HepG2 (cell line): ENCODE data around the gene LIMS2. TPM values are rescaled to one million over a fixed set of nuclear protein-coding genes. Genes with fewer than 3 reads are reported as not detected.

ENCODE experiments used
- PHF21A ChIP-seq: sonication (generic); formaldehyde crosslinking; IDR thresholded peaks from 2 replicates; pipeline ENCODE4 v1.5.0; 2020; ENCODE audit warnings: mild to moderate bottlenecking, missing genetic modification reagents
- SMYD3 ChIP-seq: sonication (generic); formaldehyde crosslinking; IDR thresholded peaks from 2 replicates; pipeline ENCODE4 v1.8.1; 2023; ENCODE audit warnings: mild to moderate bottlenecking, missing genetic modification reagents
- ZBTB7A ChIP-seq: sonication (generic); formaldehyde crosslinking; IDR thresholded peaks from 2 replicates; pipeline ENCODE4 v1.8.0; 2022; ENCODE audit warnings: mild to moderate bottlenecking, missing genetic modification reagents
- ZNF253 ChIP-seq: sonication (generic); formaldehyde crosslinking; IDR thresholded peaks from 2 replicates; pipeline ENCODE4 v1.8.0; 2022; ENCODE audit warnings: mild to moderate bottlenecking, missing genetic modification reagents, borderline replicate concordance
- ZNF33B ChIP-seq: sonication (generic); formaldehyde crosslinking; IDR thresholded peaks from 2 replicates; pipeline ENCODE4 v1.5.1; 2020; ENCODE audit warnings: mild to moderate bottlenecking, missing genetic modification reagents
- ZNF577 ChIP-seq: sonication (generic); formaldehyde crosslinking; IDR thresholded peaks from 2 replicates; pipeline ENCODE4 v1.4.0; 2020; ENCODE audit warnings: mild to moderate bottlenecking, low read depth, missing genetic modification reagents, borderline replicate concordance
- ZNF777 ChIP-seq: sonication (generic); formaldehyde crosslinking; IDR thresholded peaks from 2 replicates; pipeline ENCODE4 v1.4.0; 2020; ENCODE audit warnings: missing genetic modification reagents
- polyA plus RNA-seq, 8 experiments: library from polyadenylated mRNA; depleted of rRNA in 3 of 8; stranded (reverse) in 7 of 8; unstranded in 1 of 8; fragments of >200 nt; fragmentation: Illumina TruSeq in 4 of 8; extraction: Trizol in 4 of 8; gene quantifications; 2 replicates each; pipeline versions ENCODE4 v1.2.1 to v1.2.3, GENCODE V29; 2011 to 2016; ENCODE audit warnings: low read depth in 4 of 8, missing spikeins in 1 of 8, mixed read lengths in 1 of 8; ENCODE audit not compliant: insufficient read depth in 1 of 8
- total RNA-seq, 5 experiments: library from RNA; depleted of rRNA; stranded (reverse); fragments of >200 nt; fragmentation: Illumina TruSeq; extraction: Trizol; gene quantifications; 2 replicates each; pipeline ENCODE4 v1.2.3, GENCODE V29; 2016; ENCODE audit warnings: low read depth in 1 of 5
- TF ChIP-seq, protein P1 (sequence below): sonication (generic); formaldehyde crosslinking; IDR thresholded peaks from 2 replicates; pipeline ENCODE4 v1.5.0; 2020; ENCODE audit warnings: mild to moderate bottlenecking, missing genetic modification reagents, borderline replicate concordance
- TF ChIP-seq, protein P2 (sequence below): sonication (generic); formaldehyde crosslinking; conservative IDR thresholded peaks from 2 replicates; pipeline ENCODE4 v1.4.0; 2020; ENCODE audit warnings: mild to moderate bottlenecking, missing genetic modification reagents, moderate library complexity
- TF ChIP-seq, protein P3 (sequence below): sonication (generic); formaldehyde crosslinking; IDR thresholded peaks from 2 replicates; pipeline ENCODE4 v1.9.0; 2021; ENCODE audit warnings: missing genetic modification reagents, borderline replicate concordance
- TF ChIP-seq, protein P4 (sequence below): sonication (generic); formaldehyde crosslinking; IDR thresholded peaks from 2 replicates; pipeline ENCODE4 v1.5.1; 2020; ENCODE audit warnings: missing genetic modification reagents, mild to moderate bottlenecking, borderline replicate concordance
- TF ChIP-seq, protein P5 (sequence below): sonication (generic); formaldehyde crosslinking; IDR thresholded peaks from 2 replicates; pipeline ENCODE4 v1.4.0; 2020; ENCODE audit warnings: mild to moderate bottlenecking, missing genetic modification reagents

Gene LIMS2
- total and polyA plus RNA-seq, 2 of the 13 experiments (the other 11 are each of a cell fraction or from before 2014, with no cell fraction given): 1.0 to 1.9 TPM

DNA sequence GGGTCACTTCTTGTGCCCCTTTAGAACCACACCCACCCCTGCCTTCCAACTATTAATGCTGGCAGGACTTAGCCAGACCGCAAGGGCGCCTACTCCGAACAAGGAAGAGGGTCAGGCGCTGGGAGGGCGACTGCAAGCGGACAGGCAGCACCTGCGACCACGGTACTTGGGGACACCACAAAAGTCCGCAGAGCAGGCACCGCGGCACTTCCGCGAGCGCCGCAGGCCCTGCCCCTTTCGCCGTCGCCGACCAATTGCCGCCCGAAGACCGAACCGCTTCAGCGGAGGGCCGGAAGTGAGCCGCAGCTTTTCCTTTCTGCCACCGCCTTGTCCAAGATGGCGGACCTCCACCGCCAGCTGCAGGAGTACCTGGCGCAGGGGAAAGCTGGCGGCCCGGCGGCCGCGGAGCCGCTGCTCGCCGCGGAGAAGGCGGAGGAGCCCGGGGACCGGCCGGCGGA, 25.9 kb upstream of the LIMS2 start, which contains the start of gene SFT2D3 (continued):
- TF ChIP-seq, protein P1, sequence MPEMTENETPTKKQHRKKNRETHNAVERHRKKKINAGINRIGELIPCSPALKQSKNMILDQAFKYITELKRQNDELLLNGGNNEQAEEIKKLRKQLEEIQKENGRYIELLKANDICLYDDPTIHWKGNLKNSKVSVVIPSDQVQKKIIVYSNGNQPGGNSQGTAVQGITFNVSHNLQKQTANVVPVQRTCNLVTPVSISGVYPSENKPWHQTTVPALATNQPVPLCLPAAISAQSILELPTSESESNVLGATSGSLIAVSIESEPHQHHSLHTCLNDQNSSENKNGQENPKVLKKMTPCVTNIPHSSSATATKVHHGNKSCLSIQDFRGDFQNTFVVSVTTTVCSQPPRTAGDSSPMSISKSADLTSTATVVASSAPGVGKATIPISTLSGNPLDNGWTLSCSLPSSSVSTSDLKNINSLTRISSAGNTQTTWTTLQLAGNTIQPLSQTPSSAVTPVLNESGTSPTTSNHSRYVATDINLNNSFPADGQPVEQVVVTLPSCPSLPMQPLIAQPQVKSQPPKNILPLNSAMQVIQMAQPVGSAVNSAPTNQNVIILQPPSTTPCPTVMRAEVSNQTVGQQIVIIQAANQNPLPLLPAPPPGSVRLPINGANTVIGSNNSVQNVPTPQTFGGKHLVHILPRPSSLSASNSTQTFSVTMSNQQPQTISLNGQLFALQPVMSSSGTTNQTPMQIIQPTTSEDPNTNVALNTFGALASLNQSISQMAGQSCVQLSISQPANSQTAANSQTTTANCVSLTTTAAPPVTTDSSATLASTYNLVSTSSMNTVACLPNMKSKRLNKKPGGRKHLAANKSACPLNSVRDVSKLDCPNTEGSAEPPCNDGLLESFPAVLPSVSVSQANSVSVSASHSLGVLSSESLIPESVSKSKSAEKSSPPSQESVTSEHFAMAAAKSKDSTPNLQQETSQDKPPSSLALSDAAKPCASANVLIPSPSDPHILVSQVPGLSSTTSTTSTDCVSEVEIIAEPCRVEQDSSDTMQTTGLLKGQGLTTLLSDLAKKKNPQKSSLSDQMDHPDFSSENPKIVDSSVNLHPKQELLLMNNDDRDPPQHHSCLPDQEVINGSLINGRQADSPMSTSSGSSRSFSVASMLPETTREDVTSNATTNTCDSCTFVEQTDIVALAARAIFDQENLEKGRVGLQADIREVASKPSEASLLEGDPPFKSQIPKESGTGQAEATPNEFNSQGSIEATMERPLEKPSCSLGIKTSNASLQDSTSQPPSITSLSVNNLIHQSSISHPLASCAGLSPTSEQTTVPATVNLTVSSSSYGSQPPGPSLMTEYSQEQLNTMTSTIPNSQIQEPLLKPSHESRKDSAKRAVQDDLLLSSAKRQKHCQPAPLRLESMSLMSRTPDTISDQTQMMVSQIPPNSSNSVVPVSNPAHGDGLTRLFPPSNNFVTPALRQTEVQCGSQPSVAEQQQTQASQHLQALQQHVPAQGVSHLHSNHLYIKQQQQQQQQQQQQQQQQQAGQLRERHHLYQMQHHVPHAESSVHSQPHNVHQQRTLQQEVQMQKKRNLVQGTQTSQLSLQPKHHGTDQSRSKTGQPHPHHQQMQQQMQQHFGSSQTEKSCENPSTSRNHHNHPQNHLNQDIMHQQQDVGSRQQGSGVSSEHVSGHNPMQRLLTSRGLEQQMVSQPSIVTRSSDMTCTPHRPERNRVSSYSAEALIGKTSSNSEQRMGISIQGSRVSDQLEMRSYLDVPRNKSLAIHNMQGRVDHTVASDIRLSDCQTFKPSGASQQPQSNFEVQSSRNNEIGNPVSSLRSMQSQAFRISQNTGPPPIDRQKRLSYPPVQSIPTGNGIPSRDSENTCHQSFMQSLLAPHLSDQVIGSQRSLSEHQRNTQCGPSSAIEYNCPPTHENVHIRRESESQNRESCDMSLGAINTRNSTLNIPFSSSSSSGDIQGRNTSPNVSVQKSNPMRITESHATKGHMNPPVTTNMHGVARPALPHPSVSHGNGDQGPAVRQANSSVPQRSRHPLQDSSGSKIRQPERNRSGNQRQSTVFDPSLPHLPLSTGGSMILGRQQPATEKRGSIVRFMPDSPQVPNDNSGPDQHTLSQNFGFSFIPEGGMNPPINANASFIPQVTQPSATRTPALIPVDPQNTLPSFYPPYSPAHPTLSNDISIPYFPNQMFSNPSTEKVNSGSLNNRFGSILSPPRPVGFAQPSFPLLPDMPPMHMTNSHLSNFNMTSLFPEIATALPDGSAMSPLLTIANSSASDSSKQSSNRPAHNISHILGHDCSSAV: no peak
- peak; percentile 74; the same call in 1 of the 2 replicates for TF ChIP-seq ZBTB7A (CRISPR knock-in tag)
- TF ChIP-seq PHF21A (CRISPR knock-in tag): no peak; the same call in 1 of the 2 replicates
- TF ChIP-seq, protein P2, sequence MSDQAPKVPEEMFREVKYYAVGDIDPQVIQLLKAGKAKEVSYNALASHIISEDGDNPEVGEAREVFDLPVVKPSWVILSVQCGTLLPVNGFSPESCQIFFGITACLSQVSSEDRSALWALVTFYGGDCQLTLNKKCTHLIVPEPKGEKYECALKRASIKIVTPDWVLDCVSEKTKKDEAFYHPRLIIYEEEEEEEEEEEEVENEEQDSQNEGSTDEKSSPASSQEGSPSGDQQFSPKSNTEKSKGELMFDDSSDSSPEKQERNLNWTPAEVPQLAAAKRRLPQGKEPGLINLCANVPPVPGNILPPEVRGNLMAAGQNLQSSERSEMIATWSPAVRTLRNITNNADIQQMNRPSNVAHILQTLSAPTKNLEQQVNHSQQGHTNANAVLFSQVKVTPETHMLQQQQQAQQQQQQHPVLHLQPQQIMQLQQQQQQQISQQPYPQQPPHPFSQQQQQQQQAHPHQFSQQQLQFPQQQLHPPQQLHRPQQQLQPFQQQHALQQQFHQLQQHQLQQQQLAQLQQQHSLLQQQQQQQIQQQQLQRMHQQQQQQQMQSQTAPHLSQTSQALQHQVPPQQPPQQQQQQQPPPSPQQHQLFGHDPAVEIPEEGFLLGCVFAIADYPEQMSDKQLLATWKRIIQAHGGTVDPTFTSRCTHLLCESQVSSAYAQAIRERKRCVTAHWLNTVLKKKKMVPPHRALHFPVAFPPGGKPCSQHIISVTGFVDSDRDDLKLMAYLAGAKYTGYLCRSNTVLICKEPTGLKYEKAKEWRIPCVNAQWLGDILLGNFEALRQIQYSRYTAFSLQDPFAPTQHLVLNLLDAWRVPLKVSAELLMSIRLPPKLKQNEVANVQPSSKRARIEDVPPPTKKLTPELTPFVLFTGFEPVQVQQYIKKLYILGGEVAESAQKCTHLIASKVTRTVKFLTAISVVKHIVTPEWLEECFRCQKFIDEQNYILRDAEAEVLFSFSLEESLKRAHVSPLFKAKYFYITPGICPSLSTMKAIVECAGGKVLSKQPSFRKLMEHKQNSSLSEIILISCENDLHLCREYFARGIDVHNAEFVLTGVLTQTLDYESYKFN (CRISPR knock-in tag): 0 out of 2 replicates have a peak, but pooled peaks have one; percentile 29
- TF ChIP-seq, protein P3, sequence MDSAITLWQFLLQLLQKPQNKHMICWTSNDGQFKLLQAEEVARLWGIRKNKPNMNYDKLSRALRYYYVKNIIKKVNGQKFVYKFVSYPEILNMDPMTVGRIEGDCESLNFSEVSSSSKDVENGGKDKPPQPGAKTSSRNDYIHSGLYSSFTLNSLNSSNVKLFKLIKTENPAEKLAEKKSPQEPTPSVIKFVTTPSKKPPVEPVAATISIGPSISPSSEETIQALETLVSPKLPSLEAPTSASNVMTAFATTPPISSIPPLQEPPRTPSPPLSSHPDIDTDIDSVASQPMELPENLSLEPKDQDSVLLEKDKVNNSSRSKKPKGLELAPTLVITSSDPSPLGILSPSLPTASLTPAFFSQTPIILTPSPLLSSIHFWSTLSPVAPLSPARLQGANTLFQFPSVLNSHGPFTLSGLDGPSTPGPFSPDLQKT: peak; percentile 19; the same call in 1 of the 2 replicates
- TF ChIP-seq ZNF253 (CRISPR knock-in tag): peak; percentile 82
- TF ChIP-seq, protein P4, sequence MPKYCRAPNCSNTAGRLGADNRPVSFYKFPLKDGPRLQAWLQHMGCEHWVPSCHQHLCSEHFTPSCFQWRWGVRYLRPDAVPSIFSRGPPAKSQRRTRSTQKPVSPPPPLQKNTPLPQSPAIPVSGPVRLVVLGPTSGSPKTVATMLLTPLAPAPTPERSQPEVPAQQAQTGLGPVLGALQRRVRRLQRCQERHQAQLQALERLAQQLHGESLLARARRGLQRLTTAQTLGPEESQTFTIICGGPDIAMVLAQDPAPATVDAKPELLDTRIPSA (CRISPR knock-in tag): no peak
- TF ChIP-seq, protein P5, sequence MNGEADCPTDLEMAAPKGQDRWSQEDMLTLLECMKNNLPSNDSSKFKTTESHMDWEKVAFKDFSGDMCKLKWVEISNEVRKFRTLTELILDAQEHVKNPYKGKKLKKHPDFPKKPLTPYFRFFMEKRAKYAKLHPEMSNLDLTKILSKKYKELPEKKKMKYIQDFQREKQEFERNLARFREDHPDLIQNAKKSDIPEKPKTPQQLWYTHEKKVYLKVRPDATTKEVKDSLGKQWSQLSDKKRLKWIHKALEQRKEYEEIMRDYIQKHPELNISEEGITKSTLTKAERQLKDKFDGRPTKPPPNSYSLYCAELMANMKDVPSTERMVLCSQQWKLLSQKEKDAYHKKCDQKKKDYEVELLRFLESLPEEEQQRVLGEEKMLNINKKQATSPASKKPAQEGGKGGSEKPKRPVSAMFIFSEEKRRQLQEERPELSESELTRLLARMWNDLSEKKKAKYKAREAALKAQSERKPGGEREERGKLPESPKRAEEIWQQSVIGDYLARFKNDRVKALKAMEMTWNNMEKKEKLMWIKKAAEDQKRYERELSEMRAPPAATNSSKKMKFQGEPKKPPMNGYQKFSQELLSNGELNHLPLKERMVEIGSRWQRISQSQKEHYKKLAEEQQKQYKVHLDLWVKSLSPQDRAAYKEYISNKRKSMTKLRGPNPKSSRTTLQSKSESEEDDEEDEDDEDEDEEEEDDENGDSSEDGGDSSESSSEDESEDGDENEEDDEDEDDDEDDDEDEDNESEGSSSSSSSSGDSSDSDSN (CRISPR knock-in tag): peak; percentile 23; the same call in 1 of the 2 replicates
- TF ChIP-seq ZNF33B: 0 out of 2 replicates have a peak, but pooled peaks have one; percentile 27
- no peak for TF ChIP-seq ZNF577 (CRISPR knock-in tag)
- no peak for TF ChIP-seq ZNF777
- TF ChIP-seq SMYD3: peak; percentile 89; the same call in 1 of the 2 replicates
